ENCODE results near the gene MAGEA2.
"Not testable (repeated sequence)": the region's sequence is repeated elsewhere in the genome, so short reads cannot be mapped to it uniquely, and the experiment has no call there.

GRCh38 chrX:152706500-152706899 is 47.1 kb downstream of the MAGEA2 start:
- not testable (repeated sequence) for TF ChIP-seq CTCF, POLR2AphosphoS5 (IDR thresholded peaks at IDR 0.05)

All from upper lobe of left lung (tissue), 4 donors.